Ishikawa (cell line): Measurements from ENCODE around the gene SNRNP48.

Source experiments
- CEBPB ChIP-seq: IDR thresholded peaks from 2 replicates; pipeline ENCODE4 v1.6.1; 2012
- CREB1 ChIP-seq: IDR thresholded peaks from 2 replicates; pipeline ENCODE4 v1.6.1; 2012; ENCODE audit warnings: low read depth
- EGR1 ChIP-seq: IDR thresholded peaks from 2 replicates; pipeline ENCODE4 v1.6.1; 2012
- EP300 ChIP-seq: IDR thresholded peaks from 2 replicates; pipeline ENCODE4 v1.6.1; 2012; ENCODE audit warnings: borderline replicate concordance
- FOXM1 ChIP-seq: IDR thresholded peaks from 2 replicates; pipeline ENCODE4 v1.6.1; 2012; ENCODE audit warnings: low read depth, borderline replicate concordance
- NFIC ChIP-seq: IDR thresholded peaks from 2 replicates; pipeline ENCODE4 v1.6.1; 2012
- RAD21 ChIP-seq: IDR thresholded peaks from 2 replicates; pipeline ENCODE4 v1.6.1; 2012; ENCODE audit warnings: low read depth
- TAF1 ChIP-seq: IDR thresholded peaks from 2 replicates; pipeline ENCODE4 v1.6.1; 2012; ENCODE audit warnings: low read depth, mild to moderate bottlenecking
- TCF12 ChIP-seq: IDR thresholded peaks from 2 replicates; pipeline ENCODE4 v1.6.1; 2012; ENCODE audit warnings: low read depth
- TEAD4 ChIP-seq: IDR thresholded peaks from 2 replicates; pipeline ENCODE4 v1.6.1; 2012
- YY1 ChIP-seq: IDR thresholded peaks from 2 replicates; pipeline ENCODE4 v1.6.1; 2012; ENCODE audit warnings: low read depth
- ZBTB7A ChIP-seq: IDR thresholded peaks from 2 replicates; pipeline ENCODE4 v1.6.1; 2012; ENCODE audit warnings: low read depth
- TF ChIP-seq, protein P1 (sequence below): IDR thresholded peaks from 2 replicates; pipeline ENCODE4 v1.6.1; 2012
- TF ChIP-seq, protein P2 (sequence below): IDR thresholded peaks from 2 replicates; pipeline ENCODE4 v1.6.1; 2012
- TF ChIP-seq, protein P3 (sequence below): IDR thresholded peaks from 2 replicates; pipeline ENCODE4 v1.6.1; 2012; ENCODE audit warnings: low read depth, mild to moderate bottlenecking

Gene SNRNP48

DNA sequence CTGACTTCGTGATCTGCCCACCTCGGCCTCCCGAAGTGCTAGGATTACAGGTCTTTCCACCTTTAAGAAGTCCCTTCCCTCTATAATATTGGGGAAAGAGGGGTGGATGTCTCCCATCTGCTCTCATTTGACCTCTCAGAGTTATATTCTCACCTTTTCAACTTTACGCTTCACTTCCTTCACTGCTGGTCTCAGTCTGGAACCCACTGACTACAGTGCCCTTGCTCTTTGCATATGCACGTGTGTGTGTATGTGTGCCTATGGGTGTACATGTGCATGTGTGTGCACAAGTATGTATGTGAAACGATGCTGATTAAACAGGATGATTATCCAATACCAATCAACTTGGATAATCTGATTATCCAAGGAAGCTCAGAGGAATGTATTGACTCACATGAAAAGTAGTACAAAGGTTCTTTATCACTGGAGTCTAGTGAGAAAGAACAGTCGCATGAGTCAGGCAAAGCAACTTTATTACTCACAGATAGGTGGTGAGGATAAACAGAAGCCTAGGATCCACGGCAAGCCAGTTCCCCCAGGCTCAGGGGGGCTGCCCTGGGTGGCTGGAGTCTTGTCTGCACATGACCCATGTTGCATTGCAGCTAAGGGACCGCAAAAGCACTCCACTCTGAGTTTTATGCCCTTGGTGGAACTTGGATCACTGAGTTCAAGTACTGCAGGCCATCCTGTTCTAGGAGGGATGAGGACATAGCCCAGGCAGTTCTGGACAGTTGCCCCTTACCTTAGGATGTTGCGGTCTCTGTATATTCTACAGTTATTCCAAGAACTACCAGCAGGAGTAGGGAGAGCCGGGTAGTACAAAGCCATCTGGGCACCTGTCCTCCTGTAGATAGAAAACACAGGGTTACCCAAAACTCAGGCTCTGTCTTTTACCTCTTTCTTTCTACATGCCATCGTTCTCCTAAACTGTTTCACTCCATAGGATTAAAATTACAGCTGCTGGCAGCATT is 50.9 kb downstream of the SNRNP48 start:
- TF ChIP-seq, protein P1, sequence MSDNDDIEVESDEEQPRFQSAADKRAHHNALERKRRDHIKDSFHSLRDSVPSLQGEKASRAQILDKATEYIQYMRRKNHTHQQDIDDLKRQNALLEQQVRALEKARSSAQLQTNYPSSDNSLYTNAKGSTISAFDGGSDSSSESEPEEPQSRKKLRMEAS = no peak
- no peak for TF ChIP-seq NFIC
- TF ChIP-seq TAF1 = no peak
- TF ChIP-seq RAD21 = no peak
- TF ChIP-seq CREB1 = no peak
- no peak for TF ChIP-seq FOXM1
- no peak for TF ChIP-seq EP300
- no peak for TF ChIP-seq ZBTB7A
- TF ChIP-seq TEAD4 = no peak
- TF ChIP-seq YY1 = no peak
- TF ChIP-seq TCF12 = no peak
- no peak for TF ChIP-seq EGR1
- TF ChIP-seq, protein P2, sequence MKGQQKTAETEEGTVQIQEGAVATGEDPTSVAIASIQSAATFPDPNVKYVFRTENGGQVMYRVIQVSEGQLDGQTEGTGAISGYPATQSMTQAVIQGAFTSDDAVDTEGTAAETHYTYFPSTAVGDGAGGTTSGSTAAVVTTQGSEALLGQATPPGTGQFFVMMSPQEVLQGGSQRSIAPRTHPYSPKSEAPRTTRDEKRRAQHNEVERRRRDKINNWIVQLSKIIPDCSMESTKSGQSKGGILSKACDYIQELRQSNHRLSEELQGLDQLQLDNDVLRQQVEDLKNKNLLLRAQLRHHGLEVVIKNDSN = no peak
- no peak for TF ChIP-seq CEBPB
- TF ChIP-seq, protein P3, sequence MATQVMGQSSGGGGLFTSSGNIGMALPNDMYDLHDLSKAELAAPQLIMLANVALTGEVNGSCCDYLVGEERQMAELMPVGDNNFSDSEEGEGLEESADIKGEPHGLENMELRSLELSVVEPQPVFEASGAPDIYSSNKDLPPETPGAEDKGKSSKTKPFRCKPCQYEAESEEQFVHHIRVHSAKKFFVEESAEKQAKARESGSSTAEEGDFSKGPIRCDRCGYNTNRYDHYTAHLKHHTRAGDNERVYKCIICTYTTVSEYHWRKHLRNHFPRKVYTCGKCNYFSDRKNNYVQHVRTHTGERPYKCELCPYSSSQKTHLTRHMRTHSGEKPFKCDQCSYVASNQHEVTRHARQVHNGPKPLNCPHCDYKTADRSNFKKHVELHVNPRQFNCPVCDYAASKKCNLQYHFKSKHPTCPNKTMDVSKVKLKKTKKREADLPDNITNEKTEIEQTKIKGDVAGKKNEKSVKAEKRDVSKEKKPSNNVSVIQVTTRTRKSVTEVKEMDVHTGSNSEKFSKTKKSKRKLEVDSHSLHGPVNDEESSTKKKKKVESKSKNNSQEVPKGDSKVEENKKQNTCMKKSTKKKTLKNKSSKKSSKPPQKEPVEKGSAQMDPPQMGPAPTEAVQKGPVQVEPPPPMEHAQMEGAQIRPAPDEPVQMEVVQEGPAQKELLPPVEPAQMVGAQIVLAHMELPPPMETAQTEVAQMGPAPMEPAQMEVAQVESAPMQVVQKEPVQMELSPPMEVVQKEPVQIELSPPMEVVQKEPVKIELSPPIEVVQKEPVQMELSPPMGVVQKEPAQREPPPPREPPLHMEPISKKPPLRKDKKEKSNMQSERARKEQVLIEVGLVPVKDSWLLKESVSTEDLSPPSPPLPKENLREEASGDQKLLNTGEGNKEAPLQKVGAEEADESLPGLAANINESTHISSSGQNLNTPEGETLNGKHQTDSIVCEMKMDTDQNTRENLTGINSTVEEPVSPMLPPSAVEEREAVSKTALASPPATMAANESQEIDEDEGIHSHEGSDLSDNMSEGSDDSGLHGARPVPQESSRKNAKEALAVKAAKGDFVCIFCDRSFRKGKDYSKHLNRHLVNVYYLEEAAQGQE = no peak

DNA sequence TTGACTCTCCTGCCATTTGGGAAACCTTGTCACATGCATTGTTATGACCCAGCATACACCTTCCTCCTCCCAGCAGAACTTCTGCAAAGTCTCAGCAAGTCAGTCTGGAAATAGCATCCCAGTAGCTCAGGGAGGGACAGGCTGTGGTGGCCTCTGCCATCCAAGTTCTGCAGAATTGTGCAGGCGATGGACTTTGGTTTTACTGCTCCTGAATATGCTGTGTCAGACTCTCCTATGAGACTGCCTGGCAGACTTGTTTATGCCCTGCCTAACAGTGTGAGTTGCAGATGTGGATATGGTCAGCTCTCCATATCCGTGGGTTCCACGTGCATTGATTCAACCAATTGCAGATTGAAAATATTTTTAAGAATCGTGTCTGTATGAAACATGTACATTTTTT is 52.8 kb downstream of the SNRNP48 start:
- TF ChIP-seq FOXM1 = no peak
- TF ChIP-seq CREB1 = no peak
- TF ChIP-seq TCF12 = no peak
- TF ChIP-seq EGR1 = no peak
- TF ChIP-seq YY1 = no peak
- TF ChIP-seq TAF1 = no peak
- TF ChIP-seq CEBPB = no peak
- TF ChIP-seq EP300 = no peak
- TF ChIP-seq, protein P1 = no peak
- TF ChIP-seq, protein P3 = no peak
- no peak for TF ChIP-seq RAD21
- TF ChIP-seq ZBTB7A = no peak

DNA sequence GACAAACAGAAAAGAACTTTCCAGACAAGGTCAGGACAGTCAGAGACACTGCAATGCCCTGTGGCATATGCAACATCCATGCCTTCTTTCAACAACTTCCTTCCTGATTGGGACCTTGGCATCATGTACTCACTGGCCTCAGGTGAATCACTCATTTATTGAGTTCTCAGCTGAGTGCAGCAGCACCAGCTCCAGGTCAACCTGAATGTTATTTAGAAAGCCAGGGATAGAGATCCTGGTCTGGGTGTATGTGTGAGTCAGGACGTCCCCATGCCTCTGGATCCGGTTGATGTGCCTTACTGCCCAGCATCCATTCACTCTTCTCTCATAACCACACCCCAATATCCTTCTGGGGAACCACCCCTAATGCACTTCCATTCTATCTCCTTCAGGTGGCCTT is 54.4 kb downstream of the SNRNP48 start:
- no peak for TF ChIP-seq YY1
- no peak for TF ChIP-seq NFIC
- no peak for TF ChIP-seq TEAD4
- no peak for TF ChIP-seq FOXM1
- TF ChIP-seq TAF1 = no peak
- no peak for TF ChIP-seq TCF12
- TF ChIP-seq, protein P1 = no peak
- TF ChIP-seq ZBTB7A = no peak
- no peak for TF ChIP-seq CEBPB
- TF ChIP-seq EGR1 = no peak
- TF ChIP-seq, protein P3 = no peak
- no peak for TF ChIP-seq RAD21
- TF ChIP-seq CREB1 = no peak
- TF ChIP-seq EP300 = no peak
- TF ChIP-seq, protein P2 = no peak

DNA sequence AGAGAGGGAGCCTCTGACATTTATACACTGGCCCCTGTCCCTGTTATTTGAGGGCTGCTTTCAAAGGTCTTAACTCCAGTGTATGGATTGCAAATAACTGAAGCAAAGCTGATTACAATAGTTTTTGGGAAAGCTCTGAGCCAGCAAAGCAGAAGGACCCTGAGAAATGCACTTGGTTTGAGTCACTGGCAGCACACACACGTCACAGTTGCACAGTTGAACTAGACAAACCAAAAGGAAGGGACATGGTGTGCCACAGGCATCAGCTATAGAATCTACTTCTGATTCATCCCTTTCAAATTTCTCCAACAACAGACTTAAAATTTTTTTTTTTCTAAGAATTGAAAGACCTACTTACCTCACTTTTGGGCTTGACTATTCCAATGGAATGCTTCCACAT is 56.4 kb downstream of the SNRNP48 start:
- TF ChIP-seq, protein P2 = no peak
- TF ChIP-seq FOXM1 (no peak), ZBTB7A (no peak), EP300 (no peak), TCF12 (no peak), EGR1 (no peak), CEBPB (no peak), RAD21 (no peak), NFIC (no peak), TEAD4 (no peak), CREB1 (no peak), YY1 (no peak), TAF1 (no peak)
- TF ChIP-seq, protein P3 = no peak
- TF ChIP-seq, protein P1 = no peak
